ENCODE results near the gene SGK1. TPM values are rescaled to one million over a fixed set of nuclear protein-coding genes. Genes with fewer than 3 reads are reported as not detected.

The SGK1 gene
- total RNA-seq, 1 experiment from 2014 or later = 7.8 TPM

GRCh38 chr6:134146268-134147033 is 171.5 kb downstream of the SGK1 start:
- Histone ChIP-seq H3K23me2 (ENCODE audit: insufficient read length, low read depth, low read length, poor library complexity, severe bottlenecking) (no peaks in the 10 kb centered on the region), H2AK5ac (ENCODE audit: insufficient read length, low read length) (no peak overlapping the region), H3K4ac (ENCODE audit: low read depth, low read length) (no peak overlapping the region), H2BK12ac (ENCODE audit: insufficient read length, low read depth, low read length) (no peak overlapping the region), H3K14ac (ENCODE audit: insufficient read depth, low read length) (no peak overlapping the region), H4K8ac (replicated peaks; ENCODE audit: insufficient read length, low read depth, low read length) (no peak overlapping the region), H3K56ac (ENCODE audit: insufficient read length, low read depth, low read length) (no peak overlapping the region), H4K91ac (ENCODE audit: insufficient read length, low read depth, low read length) (no peak overlapping the region), H3K79me1 (ENCODE audit: insufficient read depth, low read depth, low read length, poor library complexity, severe bottlenecking) (no peaks in the 10 kb centered on the region), H2AFZ (ENCODE audit: low read length) (no peak overlapping the region), H3K9me3 (ENCODE audit: control insufficient read depth, low read depth, low read length) (no peaks in the 10 kb centered on the region), H3K18ac (ENCODE audit: insufficient read length, low read depth, low read length) (no peak overlapping the region), H2BK5ac (ENCODE audit: insufficient read length, low read length) (no peak overlapping the region), H3K9ac (ENCODE audit: extremely low read depth, insufficient read length, low read length) (no peak overlapping the region), H2BK120ac (ENCODE audit: low read depth, low read length, poor library complexity, severe bottlenecking) (no peak overlapping the region), H3K79me2 (ENCODE audit: insufficient read depth, low read length) (no peaks in the 10 kb centered on the region; the same call in 1 of the 2 replicates), H3K27me3 (ENCODE audit: insufficient read depth, low read length) (no peaks in the 10 kb centered on the region), H3K27ac (ENCODE audit: insufficient read length, low read depth, low read length) (no peak overlapping the region), H4K20me1 (ENCODE audit: control insufficient read depth, insufficient read depth, insufficient read length) (no peaks in the 10 kb centered on the region), H2BK15ac (ENCODE audit: low read depth, low read length) (no peak overlapping the region), H3K4me2 (ENCODE audit: insufficient read depth, insufficient read length, low read length) (no peak overlapping the region), H3K4me1 (ENCODE audit: insufficient read depth, low read length) (no peaks in the 10 kb centered on the region; the same call in 1 of the 2 replicates), H2BK20ac (ENCODE audit: low read depth, low read length, poor library complexity, severe bottlenecking) (no peak overlapping the region), H3K23ac (ENCODE audit: insufficient read length, low read depth, low read length) (no peak overlapping the region), H4K5ac (ENCODE audit: insufficient read length, low read depth, low read length) (no peak overlapping the region), H3T11ph (ENCODE audit: low read length) (no peak overlapping the region)
- Mint-ChIP-seq H3K36me3 (ENCODE audit: insufficient read depth in 1 of 3, low read depth in 3 of 3) (no peaks in the 10 kb centered on the region; a peak in 1 of 7 replicates), H3K27ac (peak overlapping the region in 2 of 3 experiments; percentile 24 to 76; a peak in 3 of 7 replicates), H3K27me3 (ENCODE audit: low read depth) (no peaks in the 10 kb centered on the region), H3K4me3 (no peak overlapping the region), H3K9me3 (no peaks in the 10 kb centered on the region), H3K4me1 (peaks cover 19 to 26% of the 10 kb centered on the region in 2 experiments)
- DNase-seq = no peak
- no peak for TF ChIP-seq CTCF (conservative IDR thresholded peaks at IDR 0.05)
- no CpG with 5 or more reads among the region's 7 CpGs for WGBS (ENCODE audit: extremely low coverage, insufficient read length, low lambda C conversion rate)
